Glutamatergic neuron (in vitro differentiated cells): Measurements from ENCODE around the gene PTH2. TPM values are rescaled to one million over a fixed set of nuclear protein-coding genes. Genes with fewer than 3 reads are reported as not detected.
A peak's percentile ranks its signal among the peaks of the same experiment; 100 is the strongest.

ENCODE experiments used
- DNase-seq: peaks from one replicate; pipeline ENCODE4 v3.0.0; 2022
- H3K27ac Mint-ChIP-seq: one replicate; pipeline ENCODE4 v1.8.0; 2020; ENCODE audit warnings: mild to moderate bottlenecking, mixed read lengths, inconsistent platforms; ENCODE audit not compliant: unreplicated experiment
- H3K27me3 Mint-ChIP-seq: one replicate; pipeline ENCODE4 v1.8.0; 2020; ENCODE audit warnings: mild to moderate bottlenecking, moderate library complexity, mixed read lengths, inconsistent platforms; ENCODE audit not compliant: unreplicated experiment
- H3K36me3 Mint-ChIP-seq: one replicate; pipeline ENCODE4 v1.8.0; 2020; ENCODE audit warnings: mild to moderate bottlenecking, mixed read lengths, inconsistent platforms; ENCODE audit not compliant: unreplicated experiment
- H3K4me1 Mint-ChIP-seq: one replicate; pipeline ENCODE4 v1.8.0; 2020; ENCODE audit warnings: mild to moderate bottlenecking, low read depth, mixed read lengths, inconsistent platforms; ENCODE audit not compliant: unreplicated experiment
- H3K4me3 Mint-ChIP-seq: one replicate; pipeline ENCODE4 v1.8.0; 2020; ENCODE audit warnings: mild to moderate bottlenecking, mixed read lengths, inconsistent platforms; ENCODE audit not compliant: unreplicated experiment
- H3K9me3 Mint-ChIP-seq: one replicate; pipeline ENCODE4 v1.8.0; 2020; ENCODE audit warnings: mild to moderate bottlenecking, moderate library complexity, mixed read lengths, inconsistent platforms; ENCODE audit not compliant: unreplicated experiment
- CTCF ChIP-seq: fragments of 200-600 bp; sonication (generic); IDR thresholded peaks from one replicate; pipeline ENCODE4 v1.5.0; 2021; ENCODE audit not compliant: partially characterized antibody, unreplicated experiment
- total RNA-seq: library from RNA; stranded (reverse); fragmentation: NEBNext Ultra II Directional; extraction: Animal tissue kit (Norgen Biotek cat#: 25700); gene quantifications from one replicate; pipeline ENCODE4 v1.2.1, GENCODE V29; 2021; ENCODE audit not compliant: unreplicated experiment

PTH2 gene
- total RNA-seq, 1 donor from 2014 or later = 2.5 TPM

GRCh38 chr19:49427855-49428546 lies 4.8 kb upstream of the PTH2 start:
- Mint-ChIP-seq H3K9me3 (peaks cover 19% of the 10 kb centered on the region), H3K4me1 (peaks cover 33% of the 10 kb centered on the region), H3K4me3 (peak overlapping the region; percentile 83), H3K36me3 (peaks cover 7% of the 10 kb centered on the region), H3K27me3 (peaks cover 38% of the 10 kb centered on the region), H3K27ac (no peak overlapping the region)
- DNase-seq = peak; percentile 63
- no peak for TF ChIP-seq CTCF

DNA sequence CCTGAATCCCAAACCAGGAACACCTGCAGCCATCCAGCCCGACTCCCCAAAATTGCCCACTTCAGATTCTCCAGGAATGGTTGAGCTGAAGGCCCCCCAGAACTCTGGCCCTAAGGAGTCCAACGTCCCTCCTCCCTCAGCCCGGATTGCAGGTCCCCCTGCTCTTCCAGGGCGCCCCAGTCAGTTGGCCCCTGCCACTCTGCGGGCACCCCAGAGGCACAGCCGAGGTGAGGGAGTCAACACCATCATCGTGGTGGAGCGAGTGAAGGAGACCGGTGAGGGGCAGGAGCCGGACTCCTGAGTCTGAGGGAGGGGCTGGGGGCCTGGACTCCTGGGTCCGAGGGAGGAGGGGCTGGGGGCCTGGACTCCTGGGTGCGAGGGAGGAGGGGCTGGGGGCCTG lies 4.1 kb upstream of the PTH2 start:
- H3K27ac Mint-ChIP-seq = no peak overlapping the region
- no peak for DNase-seq
- H3K9me3 Mint-ChIP-seq = peaks cover 22% of the 10 kb centered on the region
- H3K4me3 Mint-ChIP-seq = peak overlapping the region; percentile 53
- peaks cover 42% of the 10 kb centered on the region for H3K27me3 Mint-ChIP-seq
- no peak for TF ChIP-seq CTCF
- peaks cover 37% of the 10 kb centered on the region for H3K4me1 Mint-ChIP-seq
- H3K36me3 Mint-ChIP-seq = peaks cover 7% of the 10 kb centered on the region

DNA sequence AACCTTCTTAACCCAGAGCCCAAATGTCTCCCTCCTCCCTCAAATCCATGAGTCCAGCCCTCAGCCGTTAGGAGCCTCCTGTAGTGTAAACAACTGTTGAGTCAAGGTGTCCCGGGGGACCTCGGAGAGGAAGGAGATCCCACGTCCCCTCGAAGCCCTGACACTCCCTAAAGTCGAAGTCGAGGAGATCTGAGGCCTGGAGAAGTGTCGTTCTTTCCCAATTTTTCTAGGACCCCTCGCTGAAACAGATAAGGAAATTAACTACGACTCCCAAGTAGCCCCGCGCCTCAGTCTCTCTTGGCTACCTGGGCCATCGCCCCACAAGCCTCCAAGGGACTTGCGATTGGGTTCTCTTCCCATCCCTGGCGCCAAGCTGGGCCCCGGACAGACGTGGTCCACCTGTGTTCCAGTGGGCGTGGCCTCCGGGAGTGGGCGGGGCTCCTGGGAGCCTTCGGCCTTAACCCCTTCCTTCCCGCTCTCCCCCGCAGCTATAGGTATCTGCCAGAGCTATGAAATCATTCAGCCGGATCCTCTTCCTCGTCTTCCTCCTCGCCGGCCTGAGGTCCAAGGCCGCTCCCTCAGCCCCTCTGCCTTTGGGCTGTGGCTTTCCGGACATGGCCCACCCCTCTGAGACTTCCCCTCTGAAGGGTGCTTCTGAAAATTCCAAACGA lies 2.8 kb upstream of the PTH2 start:
- peaks cover 7% of the 10 kb centered on the region for H3K36me3 Mint-ChIP-seq
- DNase-seq = peak; percentile 66
- H3K4me1 Mint-ChIP-seq = peaks cover 45% of the 10 kb centered on the region
- peak overlapping the region; percentile 73 for H3K4me3 Mint-ChIP-seq
- no peak for TF ChIP-seq CTCF
- H3K9me3 Mint-ChIP-seq = peaks cover 23% of the 10 kb centered on the region
- H3K27ac Mint-ChIP-seq = no peak overlapping the region
- H3K27me3 Mint-ChIP-seq = peaks cover 43% of the 10 kb centered on the region

- H3K4me3 Mint-ChIP-seq = peak within 1 kb of the TSS; percentile 73
- peaks cover 21% of the 10 kb centered on the region for H3K9me3 Mint-ChIP-seq
- H3K36me3 Mint-ChIP-seq = peaks cover 7% of the 10 kb centered on the region
- peaks cover 44% of the 10 kb centered on the region for H3K4me1 Mint-ChIP-seq
- no peak for TF ChIP-seq CTCF
- H3K27me3 Mint-ChIP-seq = peaks cover 39% of the 10 kb centered on the region
- H3K27ac Mint-ChIP-seq = no peak within 1 kb of the TSS
- no peak for DNase-seq
Measured at GRCh38 chr19:49425178-49425577, 1.9 kb upstream of the PTH2 start, which contains the start of gene GFY. TSS of gene GFY (plus strand) at chr19:49425388. CDS start at chr19:49426431, 1,043 bp downstream.

DNA sequence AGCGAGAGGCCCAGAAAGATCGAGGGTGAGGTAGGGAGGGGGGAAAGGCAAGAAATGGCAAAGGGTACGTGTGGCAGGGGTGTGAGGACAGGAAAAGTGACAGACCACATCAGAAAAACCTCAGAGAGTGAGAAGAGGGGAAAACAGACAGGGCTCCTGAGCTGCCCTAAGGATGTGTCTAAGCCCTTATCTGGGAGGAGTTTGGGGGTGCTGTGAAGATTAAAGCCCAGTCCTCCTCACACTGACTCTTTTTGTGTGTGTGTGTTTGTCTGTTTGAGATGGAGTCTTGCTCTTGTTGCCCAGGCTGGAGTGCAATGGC lies 703 bp upstream of the PTH2 start:
- H3K36me3 Mint-ChIP-seq = no peaks in the 10 kb centered on the region
- peaks cover 36% of the 10 kb centered on the region for H3K4me1 Mint-ChIP-seq
- H3K27ac Mint-ChIP-seq = peak overlapping the region; percentile 24
- TF ChIP-seq CTCF = no peak
- no peak for DNase-seq
- peak overlapping the region; percentile 79 for H3K4me3 Mint-ChIP-seq
- peaks cover 21% of the 10 kb centered on the region for H3K9me3 Mint-ChIP-seq
- peaks cover 33% of the 10 kb centered on the region for H3K27me3 Mint-ChIP-seq
